OCI-LY7 (cell line): Measurements from ENCODE around the gene DDAH2. TPM values are rescaled to one million over a fixed set of nuclear protein-coding genes. Genes with fewer than 3 reads are reported as not detected.

Source experiments
- BruUV-seq: library from RNA; stranded (reverse); fragments of 400-500 nt; replicated peaks from 2 replicates; lab custom pipeline; 2021; lab: Mats Ljungman, UMichigan
- CTCF ChIA-PET: fragments of 300-600 bp; sonication (Branson Sonifier 250); formaldehyde crosslinking; loops from one replicate; lab custom pipeline; 2022; ENCODE audit warnings: antibody characterized with exemption; ENCODE audit not compliant: unreplicated experiment; lab: Charles Lee
- POLR2A ChIA-PET: fragments of 300-600 bp; sonication (Branson Sonifier 250); formaldehyde crosslinking; loops from one replicate; lab custom pipeline; 2022; ENCODE audit warnings: antibody characterized with exemption; lab: Charles Lee
- DNase-seq: peaks from one replicate; pipeline ENCODE4 v3.0.0-alpha.2; 2015; ENCODE audit warnings: low spot score
- H2AFZ ChIP-seq: fragments of 200-600 bp; sonication (generic), shearing (Covaris generic); 2 replicates; pipeline ENCODE4 v1.6.1; 2014; ENCODE audit warnings: mild to moderate bottlenecking, antibody characterized with exemption, low read length, moderate library complexity
- H3K27ac ChIP-seq: fragments of 200-600 bp; sonication (generic); 2 replicates; pipeline ENCODE4 v1.5.1; 2014; ENCODE audit warnings: mixed run types, low read depth, mild to moderate bottlenecking, moderate library complexity, low read length, inconsistent platforms; ENCODE audit not compliant: poor library complexity, severe bottlenecking
- H3K36me3 ChIP-seq: fragments of 200-600 bp; sonication (generic); 2 replicates; pipeline ENCODE4 v1.6.1; 2014; ENCODE audit warnings: mild to moderate bottlenecking, antibody characterized with exemption, low read length, moderate library complexity, mixed read lengths; ENCODE audit not compliant: insufficient read depth
- H3K4me1 ChIP-seq: fragments of 200-600 bp; sonication (generic); 2 replicates; pipeline ENCODE4 v1.5.1; 2014; ENCODE audit warnings: mild to moderate bottlenecking, low read length; ENCODE audit not compliant: insufficient read depth, poor library complexity, severe bottlenecking
- H3K4me2 ChIP-seq: fragments of 200-600 bp; sonication (generic); 2 replicates; pipeline ENCODE4 v1.6.1; 2014; ENCODE audit warnings: mild to moderate bottlenecking, low read length
- H3K4me3 ChIP-seq: fragments of 200-600 bp; sonication (generic); 2 replicates; pipeline ENCODE4 v1.5.1; 2014; ENCODE audit warnings: mild to moderate bottlenecking, low read depth, low read length; ENCODE audit not compliant: poor library complexity, severe bottlenecking
- H3K79me2 ChIP-seq: fragments of 200-600 bp; sonication (generic); 2 replicates; pipeline ENCODE4 v1.6.1; 2016; ENCODE audit warnings: low read depth, mild to moderate bottlenecking, low read length, moderate library complexity, mixed read lengths; ENCODE audit not compliant: insufficient read depth
- H3K9me2 ChIP-seq: fragments of 200-600 bp; sonication (generic); 2 replicates; pipeline ENCODE4 v1.6.1; 2016; ENCODE audit warnings: mild to moderate bottlenecking, low read length, mixed read lengths; ENCODE audit not compliant: insufficient read depth
- H3K9me3 ChIP-seq: fragments of 200-600 bp; sonication (generic); 2 replicates; pipeline ENCODE4 v1.6.1; 2014; ENCODE audit warnings: mild to moderate bottlenecking, mixed run types, low read length, mixed read lengths
- H4K20me1 ChIP-seq: fragments of 200-600 bp; sonication (generic); 2 replicates; pipeline ENCODE4 v1.6.1; 2014; ENCODE audit warnings: mild to moderate bottlenecking, antibody characterized with exemption, low read length, moderate library complexity, mixed read lengths; ENCODE audit not compliant: insufficient read depth
- EZH2phosphoT487 ChIP-seq: fragments of 200-600 bp; sonication (generic); IDR thresholded peaks from 2 replicates; pipeline ENCODE4 v1.6.1; 2018; ENCODE audit warnings: low read depth, borderline replicate concordance, mild to moderate bottlenecking, mixed run types, antibody characterized with exemption, low read length, moderate library complexity, mixed read lengths
- intact Hi-C: fragments of 100-400 bp; cut with micrococcal nuclease; formaldehyde crosslinking; loops from one replicate; pipeline ENCODE4 v1.10.0; 2022; ENCODE audit not compliant: unreplicated experiment
- total RNA-seq, 2 experiments: library from RNA; depleted of rRNA in 1 of 2; stranded (reverse); fragments of >200 nt in 1 of 2; shearing (Covaris generic) in 1 of 2; gene quantifications; 2 replicates each; pipeline ENCODE4 v1.2.3, GENCODE V29; 2014 to 2022
- TF ChIP-seq, protein P1 (sequence below): fragments of 200-600 bp; sonication (generic); conservative IDR thresholded peaks from 2 replicates; pipeline ENCODE4 v1.5.1; 2014; ENCODE audit warnings: mild to moderate bottlenecking, antibody characterized with exemption, low read length, moderate library complexity, mixed read lengths

The DDAH2 gene
- total RNA-seq, 2 experiments from 2014 or later, result 14.0 to 20.4 TPM

GRCh38 chr6:31719001-31719400, 10.1 kb downstream of the DDAH2 start:
- Histone ChIP-seq H3K79me2 (no peaks in the 10 kb centered on the region), H3K27ac (no peak overlapping the region), H3K4me2 (no peak overlapping the region), H3K9me3 (no peaks in the 10 kb centered on the region), H3K9me2 (no peaks in the 10 kb centered on the region), H3K36me3 (no peaks in the 10 kb centered on the region), H3K4me3 (no peak overlapping the region), H4K20me1 (no peaks in the 10 kb centered on the region), H2AFZ (no peak overlapping the region), H3K4me1 (no peaks in the 10 kb centered on the region)
- intact Hi-C loops, result no loop called here
- no peak for DNase-seq
- CTCF ChIA-PET, result no interaction called here
- BruUV-seq, result no TSS peak
- POLR2A ChIA-PET, result no interaction called here
- TF ChIP-seq, protein P1, sequence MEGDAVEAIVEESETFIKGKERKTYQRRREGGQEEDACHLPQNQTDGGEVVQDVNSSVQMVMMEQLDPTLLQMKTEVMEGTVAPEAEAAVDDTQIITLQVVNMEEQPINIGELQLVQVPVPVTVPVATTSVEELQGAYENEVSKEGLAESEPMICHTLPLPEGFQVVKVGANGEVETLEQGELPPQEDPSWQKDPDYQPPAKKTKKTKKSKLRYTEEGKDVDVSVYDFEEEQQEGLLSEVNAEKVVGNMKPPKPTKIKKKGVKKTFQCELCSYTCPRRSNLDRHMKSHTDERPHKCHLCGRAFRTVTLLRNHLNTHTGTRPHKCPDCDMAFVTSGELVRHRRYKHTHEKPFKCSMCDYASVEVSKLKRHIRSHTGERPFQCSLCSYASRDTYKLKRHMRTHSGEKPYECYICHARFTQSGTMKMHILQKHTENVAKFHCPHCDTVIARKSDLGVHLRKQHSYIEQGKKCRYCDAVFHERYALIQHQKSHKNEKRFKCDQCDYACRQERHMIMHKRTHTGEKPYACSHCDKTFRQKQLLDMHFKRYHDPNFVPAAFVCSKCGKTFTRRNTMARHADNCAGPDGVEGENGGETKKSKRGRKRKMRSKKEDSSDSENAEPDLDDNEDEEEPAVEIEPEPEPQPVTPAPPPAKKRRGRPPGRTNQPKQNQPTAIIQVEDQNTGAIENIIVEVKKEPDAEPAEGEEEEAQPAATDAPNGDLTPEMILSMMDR, result no peak
- no peak for TF ChIP-seq EZH2phosphoT487

DNA sequence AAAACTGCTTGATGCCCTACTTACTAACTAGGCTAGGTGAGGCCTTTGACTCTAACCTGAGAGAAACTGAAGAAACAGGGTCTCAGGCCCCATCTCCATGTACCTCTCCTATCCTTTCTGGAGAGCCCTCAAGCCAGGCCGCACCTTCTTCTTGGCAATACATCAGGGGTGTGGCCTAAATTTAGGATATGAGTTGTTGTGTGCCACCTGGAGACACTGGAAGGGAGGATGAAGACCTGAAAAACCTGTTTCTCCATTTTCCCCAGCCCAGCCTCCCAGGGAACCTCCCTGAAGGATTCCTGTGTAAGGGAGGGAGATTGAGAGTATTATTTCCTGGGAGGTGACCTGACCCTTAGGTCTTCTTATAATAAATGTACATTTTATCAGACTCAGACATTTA, 10.8 kb downstream of the DDAH2 start:
- Histone ChIP-seq H3K79me2 (no peaks in the 10 kb centered on the region), H3K4me1 (no peaks in the 10 kb centered on the region), H3K36me3 (no peaks in the 10 kb centered on the region), H3K9me3 (no peaks in the 10 kb centered on the region), H4K20me1 (no peaks in the 10 kb centered on the region), H3K27ac (no peak overlapping the region), H2AFZ (no peak overlapping the region), H3K4me2 (no peak overlapping the region), H3K9me2 (no peaks in the 10 kb centered on the region), H3K4me3 (no peak overlapping the region)
- POLR2A ChIA-PET, result no interaction called here
- intact Hi-C loops, result no loop called here
- BruUV-seq, result no TSS peak
- TF ChIP-seq EZH2phosphoT487, result no peak
- TF ChIP-seq, protein P1, result no peak
- CTCF ChIA-PET, result no interaction called here
- DNase-seq, result no peak

- POLR2A ChIA-PET, result no interaction called here
- no peaks in the 10 kb centered on the region for H4K20me1 ChIP-seq
- H3K9me2 ChIP-seq, result no peaks in the 10 kb centered on the region
- H3K4me1 ChIP-seq, result no peaks in the 10 kb centered on the region
- no peak overlapping the region for H3K4me2 ChIP-seq
- intact Hi-C loops, result no loop called here
- no peaks in the 10 kb centered on the region for H3K9me3 ChIP-seq
- BruUV-seq, result no TSS peak
- no peaks in the 10 kb centered on the region for H3K36me3 ChIP-seq
- no peak for TF ChIP-seq EZH2phosphoT487
- TF ChIP-seq, protein P1, result no peak
- H3K4me3 ChIP-seq, result no peak overlapping the region
- no peak for DNase-seq
- CTCF ChIA-PET, result no interaction called here
- no peak overlapping the region for H3K27ac ChIP-seq
- no peak overlapping the region for H2AFZ ChIP-seq
- no peaks in the 10 kb centered on the region for H3K79me2 ChIP-seq
These were observed 11.4 kb downstream of the DDAH2 start for GRCh38 chr6:31717499-31718222.
